ENCODE measurements around the gene ZNF207.

The ZNF207 gene

DNA sequence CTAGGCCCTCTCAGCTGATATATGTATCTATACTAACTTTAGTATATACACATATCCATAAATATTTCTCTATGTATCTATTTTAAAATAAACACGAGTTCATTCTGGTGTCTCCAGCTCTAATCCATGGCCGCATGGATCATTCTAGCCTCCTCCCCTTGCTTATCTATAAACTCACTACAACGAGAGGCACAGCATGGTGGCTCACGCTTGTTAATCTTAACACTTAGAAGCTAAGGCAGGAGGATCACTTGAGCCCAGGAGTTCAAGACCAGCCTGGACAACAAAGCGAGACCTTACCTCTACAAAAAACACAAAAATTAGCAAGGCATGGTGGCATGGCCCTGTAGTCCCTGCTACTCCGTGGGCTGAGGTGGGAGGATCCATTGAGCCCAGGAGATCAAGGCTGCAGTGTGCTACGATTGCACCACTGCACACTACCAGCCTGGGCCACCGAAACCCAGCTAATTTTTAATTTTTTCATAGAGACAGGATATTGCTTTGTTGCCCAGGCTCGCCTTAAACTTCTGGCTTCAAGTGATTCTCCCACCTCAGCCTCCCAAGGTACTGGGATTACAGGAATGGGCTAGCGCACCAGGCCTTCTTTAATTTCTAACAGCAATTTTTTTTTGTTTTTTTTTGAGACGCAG is 3.9 kb upstream of the ZNF207 start:
- no peak overlapping the region for H2AFZ ChIP-seq (ENCODE audit: low read length)
- H3K79me2 ChIP-seq (ENCODE audit: insufficient read depth, low read length), result peaks cover 11% of the 10 kb centered on the region
- no peaks in the 10 kb centered on the region for H3K9me3 ChIP-seq (ENCODE audit: low read length)
- no peak for TF ChIP-seq EZH2 (IDR thresholded peaks at IDR 0.05; ENCODE audit: borderline replicate concordance, low read length)
- no peak for TF ChIP-seq CTCF (IDR thresholded peaks at IDR 0.05; ENCODE audit: low read length)
- H3K9ac ChIP-seq (ENCODE audit: low read length), result no peak overlapping the region
- no peak overlapping the region for H3K4me3 ChIP-seq (ENCODE audit: low read depth, low read length, poor library complexity, severe bottlenecking)
- no peak overlapping the region for H3K27ac ChIP-seq (ENCODE audit: low read depth, low read length, poor library complexity, severe bottlenecking)
- peaks cover 1% of the 10 kb centered on the region; the same call in 1 of the 2 replicates for H3K36me3 ChIP-seq (ENCODE audit: insufficient read depth, low read length)
- no peak overlapping the region for H3K4me2 ChIP-seq (ENCODE audit: low read length)
- no peaks in the 10 kb centered on the region for H3K9me2 ChIP-seq (ENCODE audit: low read depth, low read length)
- peaks cover 23% of the 10 kb centered on the region for H3K4me1 ChIP-seq (ENCODE audit: insufficient read depth, low read length, severe bottlenecking)
- H4K20me1 ChIP-seq (ENCODE audit: insufficient read depth, low read length), result no peaks in the 10 kb centered on the region
- no peaks in the 10 kb centered on the region for H3F3A ChIP-seq (ENCODE audit: insufficient read depth, low read length)
- no peaks in the 10 kb centered on the region for H3K27me3 ChIP-seq (ENCODE audit: insufficient read depth, low read length)

DNA sequence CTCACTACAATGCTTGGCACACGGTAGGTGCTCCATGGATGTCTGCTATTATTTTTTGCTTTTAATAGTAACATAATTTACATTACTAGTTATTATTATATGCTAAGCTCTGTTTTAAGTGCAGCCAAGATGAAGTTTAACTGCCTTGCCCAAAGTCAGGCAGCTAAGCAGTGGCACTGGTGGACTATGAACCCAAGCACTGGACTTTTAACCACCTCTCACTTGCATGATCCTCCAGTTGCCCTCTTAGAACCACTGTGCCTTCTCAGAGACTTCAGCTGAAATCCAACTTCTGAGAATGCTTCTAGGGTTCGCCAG is 1.5 kb upstream of the ZNF207 start:
- peaks cover 31% of the 10 kb centered on the region for H3K4me1 ChIP-seq (ENCODE audit: insufficient read depth, low read length, severe bottlenecking)
- H4K20me1 ChIP-seq (ENCODE audit: insufficient read depth, low read length), result peaks cover 5% of the 10 kb centered on the region; the same call in 1 of the 2 replicates
- no peak overlapping the region for H3K27ac ChIP-seq (ENCODE audit: low read depth, low read length, poor library complexity, severe bottlenecking)
- H3K4me3 ChIP-seq (ENCODE audit: low read depth, low read length, poor library complexity, severe bottlenecking), result no peak overlapping the region
- H3K79me2 ChIP-seq (ENCODE audit: insufficient read depth, low read length), result peaks cover 35% of the 10 kb centered on the region
- H3K36me3 ChIP-seq (ENCODE audit: insufficient read depth, low read length), result peaks cover 25% of the 10 kb centered on the region
- no peaks in the 10 kb centered on the region for H3F3A ChIP-seq (ENCODE audit: insufficient read depth, low read length)
- H3K27me3 ChIP-seq (ENCODE audit: insufficient read depth, low read length), result no peaks in the 10 kb centered on the region
- no peaks in the 10 kb centered on the region for H3K9me2 ChIP-seq (ENCODE audit: low read depth, low read length)
- no peak overlapping the region for H3K4me2 ChIP-seq (ENCODE audit: low read length)
- no peaks in the 10 kb centered on the region for H3K9me3 ChIP-seq (ENCODE audit: low read length)
- no peak overlapping the region for H3K9ac ChIP-seq (ENCODE audit: low read length)
- H2AFZ ChIP-seq (ENCODE audit: low read length), result no peak overlapping the region
- TF ChIP-seq EZH2 (IDR thresholded peaks at IDR 0.05; ENCODE audit: borderline replicate concordance, low read length), result no peak
- no peak for TF ChIP-seq CTCF (IDR thresholded peaks at IDR 0.05; ENCODE audit: low read length)

DNA sequence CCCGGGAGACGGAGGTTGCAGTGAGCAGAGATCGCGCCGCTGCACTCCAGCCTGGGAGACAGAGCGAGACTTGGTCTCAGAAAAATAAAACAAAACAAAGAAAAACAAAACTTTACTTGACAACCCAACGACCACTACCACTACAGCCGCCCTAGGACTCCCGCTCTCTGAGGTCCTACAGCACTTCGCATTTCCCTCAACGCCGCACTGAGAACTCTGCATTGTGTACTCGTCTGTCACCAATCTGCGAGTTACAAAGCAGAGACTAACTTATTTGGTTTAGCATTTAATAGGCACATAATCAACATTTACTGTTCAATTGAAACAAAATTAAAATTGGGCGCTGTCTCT is 479 bp upstream of the ZNF207 start:
- no peak overlapping the region for H2AFZ ChIP-seq (ENCODE audit: low read length)
- peak overlapping the region; percentile 86 for H3K4me2 ChIP-seq (ENCODE audit: low read length)
- H3K9ac ChIP-seq (ENCODE audit: low read length), result peak overlapping the region; percentile 98
- no peak for TF ChIP-seq EZH2 (IDR thresholded peaks at IDR 0.05; ENCODE audit: borderline replicate concordance, low read length)
- no peak for TF ChIP-seq CTCF (IDR thresholded peaks at IDR 0.05; ENCODE audit: low read length)
- no peaks in the 10 kb centered on the region for H3K27me3 ChIP-seq (ENCODE audit: insufficient read depth, low read length)
- peaks cover 31% of the 10 kb centered on the region for H3K4me1 ChIP-seq (ENCODE audit: insufficient read depth, low read length, severe bottlenecking)
- peaks cover 44% of the 10 kb centered on the region for H3K79me2 ChIP-seq (ENCODE audit: insufficient read depth, low read length)
- H4K20me1 ChIP-seq (ENCODE audit: insufficient read depth, low read length), result peaks cover 5% of the 10 kb centered on the region; the same call in 1 of the 2 replicates
- H3F3A ChIP-seq (ENCODE audit: insufficient read depth, low read length), result no peaks in the 10 kb centered on the region
- peaks cover 34% of the 10 kb centered on the region for H3K36me3 ChIP-seq (ENCODE audit: insufficient read depth, low read length)
- no peaks in the 10 kb centered on the region for H3K9me3 ChIP-seq (ENCODE audit: low read length)
- H3K4me3 ChIP-seq (ENCODE audit: low read depth, low read length, poor library complexity, severe bottlenecking), result peak overlapping the region; percentile 96
- H3K9me2 ChIP-seq (ENCODE audit: low read depth, low read length), result no peaks in the 10 kb centered on the region
- peak overlapping the region; percentile 87 for H3K27ac ChIP-seq (ENCODE audit: low read depth, low read length, poor library complexity, severe bottlenecking)
